K562 treated with DMSO at 1 percent for 48 hours (cell line): ENCODE data around the gene IAPP. TPM values are rescaled to one million over a fixed set of nuclear protein-coding genes. Genes with fewer than 3 reads are reported as not detected.

Experiments used
- total RNA-seq: library from RNA; unstranded; fragments of 300-600 nt; gene quantifications from 2 replicates; pipeline ENCODE4 v1.2.3, GENCODE V29; 2022; ENCODE audit warnings: low replicate concordance; ENCODE audit errors: extremely low read depth

IAPP gene
- not detected in 2 replicates for total RNA-seq

GRCh38 chr12:21372602-21373001, at the start of gene IAPP:
Gene IAPP (plus strand): TSS chr12:21372902. CDS start chr12:21373352, 450 bp downstream.

GRCh38 chr12:21334771-21335325, 37.9 kb upstream of the IAPP start, which contains the start of gene SLCO1A2:
Gene SLCO1A2 (minus strand): TSS chr12:21334917. CDS start chr12:21334647, 270 bp downstream.

Other genes starting within 250 kb of the IAPP start
- gene SLCO1B1, start 241.7 kb upstream of the IAPP start, total RNA-seq, result not detected in 2 replicates
- gene SLCO1A2, start 38.0 kb upstream of the IAPP start, total RNA-seq, result not detected in 2 replicates
- not detected in 2 replicates for gene PYROXD1, start 64.8 kb downstream of the IAPP start, total RNA-seq
- not detected in 2 replicates for gene RECQL, start 128.7 kb downstream of the IAPP start, total RNA-seq
- not detected in 2 replicates for gene GOLT1B, start 128.9 kb downstream of the IAPP start, total RNA-seq
- not detected in 2 replicates for gene SPX, start 153.4 kb downstream of the IAPP start, total RNA-seq
- not detected in 2 replicates for gene GYS2, start 231.9 kb downstream of the IAPP start, total RNA-seq